ENCODE data around the gene TNPO3.
"Not testable (repeated sequence)": the region's sequence is repeated elsewhere in the genome, so short reads cannot be mapped to it uniquely, and the experiment has no call there.

Gene TNPO3

GRCh38 chr7:129067943-129068548, 13.1 kb upstream of the TNPO3 start:
- DNase-seq: no peak

GRCh38 chr7:129067132-129067561, 12.2 kb upstream of the TNPO3 start:
- DNase-seq: not testable (repeated sequence)

- DNase-seq: no peak
Measured at GRCh38 chr7:129066290-129067131, 11.6 kb upstream of the TNPO3 start.

- no peak for DNase-seq
Measured at GRCh38 chr7:129055861-129056464, 1.1 kb upstream of the TNPO3 start.

- DNase-seq: no peak
Measured at GRCh38 chr7:129055294-129055816, 444 bp upstream of the TNPO3 start.

GRCh38 chr7:129053938-129054437, 923 bp downstream of the TNPO3 start:
- DNase-seq: no peak

GRCh38 chr7:129052441-129052840, 2.5 kb downstream of the TNPO3 start:
- DNase-seq: no peak

- DNase-seq: not testable (repeated sequence)
Measured at GRCh38 chr7:129051459-129051858, 3.5 kb downstream of the TNPO3 start.

GRCh38 chr7:129047761-129048160, 7.2 kb downstream of the TNPO3 start:
- no peak for DNase-seq

GRCh38 chr7:129045682-129046081, 9.2 kb downstream of the TNPO3 start:
- DNase-seq: no peak

GRCh38 chr7:129043012-129043411, 11.9 kb downstream of the TNPO3 start:
- DNase-seq: no peak

- no peak for DNase-seq
Measured at GRCh38 chr7:129041142-129042085, 13.5 kb downstream of the TNPO3 start.

- DNase-seq: not testable (repeated sequence)
Measured at GRCh38 chr7:129038468-129038867, 16.4 kb downstream of the TNPO3 start.

- DNase-seq: no peak
Measured at GRCh38 chr7:129037585-129037984, 17.3 kb downstream of the TNPO3 start.

- DNase-seq: no peak
Measured at GRCh38 chr7:129032017-129032416, 22.9 kb downstream of the TNPO3 start.

GRCh38 chr7:129030440-129030839, 24.5 kb downstream of the TNPO3 start:
- DNase-seq: no peak

- DNase-seq: no peak
Measured at GRCh38 chr7:129024125-129024524, 30.8 kb downstream of the TNPO3 start.

GRCh38 chr7:129021656-129022055, 33.3 kb downstream of the TNPO3 start:
- no peak for DNase-seq

- DNase-seq: no peak
Measured at GRCh38 chr7:129017933-129018538, 36.9 kb downstream of the TNPO3 start.

- DNase-seq: no peak
Measured at GRCh38 chr7:129017264-129017663, 37.6 kb downstream of the TNPO3 start.

GRCh38 chr7:129014501-129015101, 40.3 kb downstream of the TNPO3 start:
- DNase-seq: no peak

Measured in activated effector memory CD4-positive, alpha-beta T cell treated with Interleukin-2 at 50 U/mL for 16 hours (primary cell).